Measurements from ENCODE around the gene ATF5. TPM values are rescaled to one million over a fixed set of nuclear protein-coding genes. Genes with fewer than 3 reads are reported as not detected.

ATF5 gene
- total and polyA plus RNA-seq, 2 of the 13 experiments (the other 11 are each of a cell fraction or from before 2014, with no cell fraction given): 5.2 to 10.3 TPM

GRCh38 chr19:49929121-49929610, at the start of gene ATF5, which contains the start of gene NUP62 (continued):
- TF ChIP-seq ZNF549 (CRISPR knock-in tag; IDR thresholded peaks at IDR 0.05) (no peak), STAG1 (CRISPR knock-in tag; IDR thresholded peaks at IDR 0.05) (no peak), ZHX1 (CRISPR knock-in tag; IDR thresholded peaks at IDR 0.05; ENCODE audit: low read depth) (no peak), SNAPC2 (CRISPR knock-in tag; IDR thresholded peaks at IDR 0.05) (peak; percentile 89; the same call in 1 of the 2 replicates), ZNF883 (CRISPR knock-in tag; IDR thresholded peaks at IDR 0.05; ENCODE audit: not compliant biosample characterization) (peak; percentile 97), BRD4 (CRISPR knock-in tag; IDR thresholded peaks at IDR 0.05) (peak; percentile 67; the same call in 1 of the 2 replicates), SOX5 (CRISPR knock-in tag; IDR thresholded peaks at IDR 0.05; ENCODE audit: borderline replicate concordance) (no peak; the same call in 1 of the 2 replicates), ZNF546 (CRISPR knock-in tag; conservative IDR thresholded peaks at IDR 0.05) (peak; percentile 59; the same call in 1 of the 2 replicates), ZFAT (CRISPR knock-in tag; conservative IDR thresholded peaks at IDR 0.05) (peak; percentile 88; the same call in 1 of the 2 replicates), PAWR (CRISPR knock-in tag; IDR thresholded peaks at IDR 0.05; ENCODE audit: borderline replicate concordance) (0 out of 2 replicates have a peak, but pooled peaks have one; percentile 76), TARDBP (CRISPR knock-in tag; IDR thresholded peaks at IDR 0.05) (peak; percentile 81; the same call in 1 of the 2 replicates), HNF4A (CRISPR knock-in tag; IDR thresholded peaks at IDR 0.05) (no peak), KDM6A (CRISPR knock-in tag; IDR thresholded peaks at IDR 0.05; ENCODE audit: low read depth) (peak; percentile 10; the same call in 1 of the 2 replicates), MXD4 (CRISPR knock-in tag; IDR thresholded peaks at IDR 0.05) (peak; percentile 41; the same call in 1 of the 2 replicates), ZNF124 (CRISPR knock-in tag; IDR thresholded peaks at IDR 0.05) (no peak; the same call in 1 of the 2 replicates), FOXP1 (IDR thresholded peaks at IDR 0.05) (no peak), FOXP1 (CRISPR knock-in tag; IDR thresholded peaks at IDR 0.05) (no peak; the same call in 1 of the 2 replicates), CEBPB (IDR thresholded peaks at IDR 0.05; ENCODE audit: borderline replicate concordance, low read depth, low read length) (no peak), ZNF704 (CRISPR knock-in tag; IDR thresholded peaks at IDR 0.05; ENCODE audit: borderline replicate concordance) (peak; percentile 98), ZNF619 (CRISPR knock-in tag; IDR thresholded peaks at IDR 0.05) (no peak; the same call in 1 of the 2 replicates), ZNF580 (CRISPR knock-in tag; IDR thresholded peaks at IDR 0.05; ENCODE audit: borderline replicate concordance, low read depth) (0 out of 2 replicates have a peak, but pooled peaks have one; percentile 30), ZKSCAN5 (CRISPR knock-in tag; IDR thresholded peaks at IDR 0.05) (0 out of 2 replicates have a peak, but pooled peaks have one; percentile 6), ZC3H13 (CRISPR knock-in tag; IDR thresholded peaks at IDR 0.05) (peak; percentile 84; the same call in 1 of the 2 replicates)
- TF ChIP-seq, protein P1, sequence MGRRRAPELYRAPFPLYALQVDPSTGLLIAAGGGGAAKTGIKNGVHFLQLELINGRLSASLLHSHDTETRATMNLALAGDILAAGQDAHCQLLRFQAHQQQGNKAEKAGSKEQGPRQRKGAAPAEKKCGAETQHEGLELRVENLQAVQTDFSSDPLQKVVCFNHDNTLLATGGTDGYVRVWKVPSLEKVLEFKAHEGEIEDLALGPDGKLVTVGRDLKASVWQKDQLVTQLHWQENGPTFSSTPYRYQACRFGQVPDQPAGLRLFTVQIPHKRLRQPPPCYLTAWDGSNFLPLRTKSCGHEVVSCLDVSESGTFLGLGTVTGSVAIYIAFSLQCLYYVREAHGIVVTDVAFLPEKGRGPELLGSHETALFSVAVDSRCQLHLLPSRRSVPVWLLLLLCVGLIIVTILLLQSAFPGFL (CRISPR knock-in tag; IDR thresholded peaks at IDR 0.05): 0 out of 2 replicates have a peak, but pooled peaks have one; percentile 76
